SIG-M5 (cell line): ENCODE data around the gene ENDOU.

Experiments
- DNase-seq: peaks from one replicate; lab custom pipeline; 2025; lab: John Stamatoyannopoulos, UW

The ENDOU gene

DNA sequence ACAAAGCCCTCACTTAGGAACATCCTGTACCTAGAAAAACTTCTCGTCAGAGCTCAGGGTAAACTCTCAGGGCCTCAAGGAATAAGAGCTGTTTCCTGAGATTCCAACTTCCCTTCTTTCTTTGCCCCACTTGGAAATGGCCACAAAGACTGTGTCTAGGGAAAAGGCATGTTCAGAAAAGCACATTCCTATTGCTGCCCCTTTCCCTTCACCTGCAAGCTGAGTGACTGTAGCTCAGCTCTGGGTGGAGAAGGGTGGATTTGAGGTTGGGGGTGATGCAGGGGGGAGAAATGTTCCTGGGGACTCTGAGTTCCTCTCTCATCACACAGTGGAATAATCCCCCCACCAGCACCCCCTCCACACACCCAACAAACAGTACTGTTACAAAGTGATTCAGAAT, 6.8 kb downstream of the ENDOU start:
- no peak for DNase-seq

DNA sequence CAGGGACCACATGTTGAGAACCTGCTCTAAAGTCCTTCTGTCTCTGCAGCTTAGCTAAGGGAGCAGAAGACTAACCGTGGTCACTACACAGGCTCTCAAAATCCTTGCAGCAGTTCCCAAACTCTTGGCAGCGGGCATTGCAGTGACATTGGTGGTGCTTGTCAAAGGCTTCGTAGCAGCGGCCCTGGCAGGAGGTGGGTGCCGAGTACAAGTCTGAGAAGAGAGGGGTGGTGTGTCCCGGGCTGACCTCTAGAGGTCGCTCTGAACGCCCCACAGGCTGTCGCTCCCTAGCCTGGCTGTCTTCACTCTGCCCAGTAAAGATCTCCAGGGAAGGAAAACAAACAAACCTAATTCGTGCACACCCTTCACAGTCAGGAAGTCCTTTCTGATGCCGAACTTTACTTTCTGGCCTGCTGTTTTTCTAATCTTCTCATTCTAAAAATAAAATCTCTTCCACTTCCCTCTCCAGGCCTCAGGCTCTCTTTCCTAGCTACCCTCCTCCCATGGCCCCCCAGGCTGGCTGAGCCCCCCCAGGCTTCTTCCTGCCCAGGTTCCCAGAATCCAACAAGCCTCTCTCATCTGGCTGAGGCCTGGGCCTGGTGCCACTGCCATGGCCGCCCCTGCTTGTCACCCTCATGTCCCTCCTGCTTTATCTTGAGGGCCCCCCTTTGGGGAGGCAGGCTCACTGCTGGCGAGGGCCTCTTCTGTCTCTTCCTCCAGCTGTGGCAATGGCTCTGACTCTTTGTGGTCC, 7.7 kb downstream of the ENDOU start:
- no peak for DNase-seq

DNA sequence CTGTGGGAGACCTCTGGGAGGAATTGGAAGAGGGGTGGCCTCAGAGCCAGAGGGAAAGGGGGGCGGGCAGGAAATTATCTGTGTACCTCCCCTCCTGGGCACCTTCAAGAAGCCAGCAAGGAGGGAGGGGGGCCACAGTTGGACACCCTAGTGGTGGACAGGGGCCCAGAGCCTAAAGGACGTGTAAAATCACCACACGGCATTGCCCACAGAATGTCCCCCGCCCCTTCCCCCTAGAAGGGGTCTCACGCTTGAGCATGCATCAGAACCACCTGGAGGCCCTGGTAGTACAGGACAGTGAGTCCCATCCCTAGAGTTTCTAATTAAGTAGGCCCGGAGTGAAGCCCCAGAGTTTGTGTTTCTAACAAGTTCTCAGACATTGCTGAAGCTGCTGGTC, 8.2 kb downstream of the ENDOU start:
- no peak for DNase-seq

DNA sequence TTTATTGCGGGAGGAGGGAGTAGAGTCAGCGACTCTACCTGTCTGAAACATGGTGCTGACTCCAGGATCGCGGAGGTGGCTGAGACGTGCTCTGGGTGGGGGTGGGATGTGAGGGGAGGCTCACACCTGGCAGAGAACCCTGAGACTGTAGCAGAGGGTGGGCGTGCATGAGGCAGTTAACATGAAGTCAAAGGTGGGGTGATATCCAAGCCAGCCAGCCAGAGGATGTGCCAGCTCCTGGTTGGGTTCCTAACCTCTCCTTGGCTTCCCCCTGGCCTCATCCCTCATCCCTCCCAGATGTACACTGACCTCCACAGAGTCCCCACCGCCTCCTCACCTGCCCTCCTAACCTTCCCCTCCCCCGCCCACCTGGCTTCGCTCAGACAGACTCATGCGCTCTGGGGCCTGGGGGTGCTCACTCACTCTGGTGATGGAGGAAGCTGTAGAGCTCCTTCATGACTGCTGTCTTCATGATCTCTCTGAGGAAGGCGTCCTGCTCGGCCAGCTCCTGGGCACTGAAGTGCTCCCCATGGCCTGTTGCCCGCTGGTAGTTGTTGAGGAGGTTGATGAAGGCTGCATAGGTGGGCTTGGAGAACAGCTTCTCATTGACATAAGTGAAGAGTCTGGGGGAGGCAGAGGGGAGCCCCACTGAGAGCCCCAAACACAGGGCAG, 9.3 kb downstream of the ENDOU start:
- no peak for DNase-seq

DNA sequence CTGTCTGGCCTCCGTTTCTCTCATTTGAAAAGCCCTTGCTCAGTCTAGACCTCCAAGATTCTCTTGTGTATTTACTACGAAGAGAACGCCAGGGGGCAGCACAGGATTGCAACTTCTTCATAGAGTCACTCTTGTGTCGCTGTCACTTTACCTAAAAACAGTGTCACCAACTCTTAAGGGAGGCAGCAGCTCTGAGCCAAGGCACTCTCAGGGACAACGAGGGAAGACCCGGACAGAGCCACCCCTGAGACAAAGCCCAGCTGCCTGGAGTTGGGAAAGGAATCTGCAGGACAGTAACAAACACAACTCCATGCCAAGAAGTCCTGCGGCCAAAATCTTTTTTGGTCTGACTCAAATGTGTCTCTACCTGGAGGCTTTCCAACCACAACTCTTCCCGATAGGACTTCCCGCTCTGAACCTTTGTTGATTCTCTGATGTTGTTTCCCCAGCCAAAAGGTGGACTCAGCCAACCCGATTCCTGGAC, 9.9 kb downstream of the ENDOU start:
- DNase-seq = peak; percentile 38

DNA sequence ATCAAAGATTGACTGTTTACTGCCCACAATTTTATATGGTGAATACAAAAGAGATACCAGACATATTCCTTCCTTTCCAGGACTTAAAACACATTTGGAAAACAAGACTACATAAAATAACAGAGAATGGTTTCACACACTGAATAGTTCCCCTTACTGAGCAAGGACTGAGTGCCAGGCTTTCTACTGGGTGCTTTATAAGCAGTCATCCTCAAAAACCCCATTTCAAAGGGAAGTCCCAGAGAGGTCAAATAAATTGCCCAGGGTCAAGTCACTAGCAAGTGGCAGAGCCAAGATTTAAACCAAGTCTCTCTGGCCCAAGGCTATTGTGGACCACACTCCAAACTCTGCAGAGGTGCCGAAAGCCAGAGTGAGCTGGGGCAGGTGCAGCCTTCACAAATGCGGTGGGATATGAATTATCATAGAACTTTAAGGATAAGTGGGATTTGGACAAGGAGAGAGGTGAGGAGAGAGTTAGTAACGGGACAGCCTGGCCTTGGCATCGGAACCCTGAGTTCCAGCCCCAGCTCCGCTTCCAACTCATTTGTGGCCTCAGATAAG, 10.4 kb downstream of the ENDOU start:
- no peak for DNase-seq

DNA sequence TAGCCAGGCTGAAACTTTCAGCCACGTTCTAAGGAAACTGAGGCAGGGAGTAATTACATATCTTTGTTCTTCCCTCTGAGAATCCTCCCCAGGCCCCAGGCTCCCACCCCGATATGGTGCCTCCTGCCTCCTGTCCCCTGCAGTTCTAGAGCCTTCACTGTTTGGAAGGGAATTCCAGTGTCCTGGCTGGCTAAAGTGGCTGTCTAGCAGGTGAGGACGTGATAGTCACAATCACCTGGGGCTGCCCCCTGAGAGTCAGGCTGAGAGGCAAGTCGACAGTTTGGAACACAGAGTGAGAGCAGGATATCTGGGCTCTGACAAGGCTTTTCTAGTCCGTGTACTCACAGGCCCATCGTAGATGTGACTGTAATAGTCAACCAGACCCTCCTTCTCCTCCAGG, 13.1 kb downstream of the ENDOU start:
- DNase-seq = no peak

DNA sequence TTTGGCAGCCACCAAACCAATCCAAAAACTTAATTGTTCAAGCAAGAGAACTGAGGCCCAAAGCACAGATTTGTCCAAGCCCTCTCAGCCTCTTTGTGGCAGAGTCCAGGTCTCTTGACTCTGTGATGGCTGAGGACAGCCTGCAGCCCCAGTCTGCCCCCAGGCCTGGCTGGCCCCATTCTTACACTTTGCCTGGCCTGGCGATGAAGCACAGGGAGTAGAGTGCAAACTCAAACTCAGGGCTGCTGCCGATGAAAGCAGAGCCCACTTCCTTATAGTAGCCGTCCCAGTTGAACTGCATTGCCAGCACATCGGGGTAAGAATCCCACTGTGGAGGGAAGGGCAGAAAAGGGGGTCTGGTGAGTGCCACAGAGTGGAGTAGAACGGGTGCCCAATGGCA, 13.8 kb downstream of the ENDOU start:
- no peak for DNase-seq

DNA sequence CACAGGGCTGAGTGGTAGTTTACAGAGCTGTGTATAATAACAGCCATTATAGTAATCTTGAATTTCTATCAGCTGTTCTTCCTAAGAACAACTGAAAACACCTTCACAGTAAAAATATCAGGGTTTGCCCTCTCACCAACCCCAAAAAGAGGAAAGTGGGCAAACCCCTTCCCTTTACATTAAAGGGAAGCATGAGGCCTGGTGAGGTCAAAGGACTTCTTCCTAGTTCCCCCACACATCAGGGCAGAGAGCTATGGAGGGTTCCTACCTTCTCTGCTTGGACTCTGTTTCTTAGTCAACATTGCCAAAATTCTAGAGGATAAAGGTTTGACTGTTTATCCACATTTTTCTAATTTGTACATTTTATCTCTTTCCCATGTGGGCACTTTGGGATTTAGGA, 15.0 kb downstream of the ENDOU start:
- DNase-seq = no peak

DNA sequence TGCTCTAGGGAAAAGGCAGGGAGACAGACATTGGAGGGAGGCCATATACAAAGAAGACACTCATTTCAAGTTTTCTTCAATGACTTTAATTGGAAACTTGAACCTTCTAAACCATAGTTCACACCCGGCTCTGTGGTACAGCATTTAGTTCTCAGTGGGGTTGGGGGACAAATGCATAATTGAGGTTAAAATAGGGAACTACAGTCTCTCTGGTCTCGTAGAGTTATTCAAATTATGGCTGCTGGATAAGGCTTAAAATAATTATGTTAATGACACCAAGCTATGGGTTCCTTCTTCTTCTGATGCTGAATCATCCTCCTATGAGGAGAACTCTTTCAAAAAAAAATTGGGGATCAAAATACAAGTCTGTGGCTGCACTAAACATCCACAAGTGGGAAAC, 15.6 kb downstream of the ENDOU start:
- DNase-seq = no peak

DNA sequence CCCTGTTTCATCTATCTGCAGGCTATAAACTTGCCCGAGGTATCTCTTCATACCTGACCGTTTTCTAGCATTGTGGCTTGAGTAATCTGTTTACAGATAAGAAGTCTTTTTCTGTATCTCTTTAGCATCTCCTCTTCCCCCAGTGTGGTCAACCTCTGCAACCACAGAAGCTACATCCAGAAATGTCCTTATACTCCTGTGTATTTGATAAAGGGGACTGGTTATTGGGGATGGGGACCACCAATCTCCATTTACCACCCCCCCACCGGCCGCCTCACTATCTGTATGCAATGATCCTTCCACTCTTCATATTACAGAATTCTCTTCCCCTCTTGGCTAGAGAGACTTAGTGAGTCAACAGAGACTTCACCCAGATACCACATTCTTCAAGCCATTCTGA, 16.1 kb downstream of the ENDOU start:
- DNase-seq = no peak

DNA sequence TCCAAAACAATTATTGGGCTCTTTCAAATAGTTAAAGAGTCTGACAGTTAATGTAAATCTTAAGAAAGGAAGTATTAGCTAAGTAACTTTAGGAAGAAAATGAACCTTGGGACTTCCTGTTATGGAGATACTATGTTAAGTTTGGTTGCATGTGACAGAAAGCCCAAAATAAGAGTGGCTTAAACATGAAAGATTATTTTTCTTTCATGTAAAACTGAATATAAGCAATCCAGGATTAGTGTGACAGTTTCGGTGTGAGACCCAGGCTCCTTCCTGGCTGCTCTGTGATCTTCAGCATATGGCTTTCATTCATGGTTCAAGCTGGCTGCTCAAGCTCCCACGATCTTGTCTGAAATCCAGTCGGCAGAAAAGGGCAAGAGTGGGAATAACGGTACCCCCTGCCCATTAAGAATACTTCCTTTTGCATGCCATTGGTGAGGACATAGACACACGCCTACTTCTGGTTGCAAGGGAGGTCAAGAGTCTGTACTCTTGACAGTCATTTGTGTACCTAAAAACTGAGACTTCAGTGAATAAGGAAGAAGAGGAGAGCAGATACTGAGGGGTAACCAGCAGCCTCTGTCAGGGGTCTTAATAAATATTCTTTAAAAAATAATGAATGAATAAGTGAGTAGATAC, 17.3 kb downstream of the ENDOU start:
- DNase-seq = no peak

DNA sequence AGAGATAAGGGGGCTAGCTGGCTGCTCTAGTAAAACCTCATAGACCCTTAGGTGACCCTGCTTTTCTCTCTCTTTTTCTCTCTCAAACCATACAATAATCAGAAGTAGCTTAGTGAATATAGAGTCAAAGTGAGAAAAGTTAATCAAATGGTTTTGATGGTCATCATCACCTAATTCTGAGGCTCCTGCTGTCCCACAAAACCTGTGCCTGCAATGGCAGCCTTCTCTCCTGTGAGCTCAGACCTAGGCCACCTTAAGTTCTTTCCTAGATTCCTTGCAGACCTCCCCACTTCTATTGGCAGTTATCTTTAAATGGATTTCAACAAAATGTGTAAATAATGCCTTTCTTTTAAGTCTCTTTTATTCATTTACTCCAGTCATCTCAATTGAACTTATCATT, 17.9 kb downstream of the ENDOU start:
- no peak for DNase-seq

DNA sequence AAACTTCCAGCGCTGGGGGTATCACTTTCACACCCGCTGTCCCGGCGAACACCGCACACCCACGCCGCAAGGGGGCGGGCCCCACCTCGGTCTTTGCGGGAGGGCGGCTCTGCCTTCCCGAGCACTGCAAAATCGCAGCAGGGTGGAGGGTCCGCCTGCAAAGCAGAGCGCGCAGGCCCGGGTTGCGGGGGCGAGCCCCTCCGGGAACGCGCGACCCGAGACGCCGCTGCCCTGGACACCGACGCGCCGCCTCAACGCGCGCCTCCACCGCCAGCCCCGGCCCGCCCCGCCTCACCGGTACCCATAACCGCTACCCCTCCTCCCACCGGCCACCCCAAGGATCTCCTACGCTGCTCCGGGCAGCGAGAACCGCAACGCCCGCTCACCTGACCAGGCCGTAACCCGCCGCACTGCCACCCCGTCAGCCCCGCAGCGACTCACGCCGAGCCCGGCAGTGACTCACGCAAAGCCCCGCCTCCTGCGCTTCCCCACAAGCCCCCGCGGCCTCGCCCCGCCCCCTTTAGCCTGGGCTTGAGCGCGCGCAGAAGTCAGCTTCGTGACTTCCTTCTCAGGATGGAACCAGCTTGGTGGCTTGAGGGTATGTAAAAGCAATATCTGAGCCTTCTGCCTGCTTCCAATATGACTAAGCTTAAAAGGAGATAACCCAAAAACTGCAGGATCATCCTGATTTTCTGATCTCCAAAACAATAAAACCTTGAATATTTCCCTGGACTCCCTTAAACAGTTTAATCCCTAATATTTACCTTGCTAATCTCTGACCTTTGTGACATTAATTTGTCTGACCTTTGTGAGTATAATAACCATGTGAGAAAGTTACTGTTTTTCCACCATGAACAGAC, 19.5 kb downstream of the ENDOU start, which contains the start of gene RPAP3:
RPAP3 (minus strand) TSS at position 465 of the 860 bp plus-strand sequence. CDS start 3,190 bp downstream, outside the sequence.
- peak; percentile 64 for DNase-seq

DNA sequence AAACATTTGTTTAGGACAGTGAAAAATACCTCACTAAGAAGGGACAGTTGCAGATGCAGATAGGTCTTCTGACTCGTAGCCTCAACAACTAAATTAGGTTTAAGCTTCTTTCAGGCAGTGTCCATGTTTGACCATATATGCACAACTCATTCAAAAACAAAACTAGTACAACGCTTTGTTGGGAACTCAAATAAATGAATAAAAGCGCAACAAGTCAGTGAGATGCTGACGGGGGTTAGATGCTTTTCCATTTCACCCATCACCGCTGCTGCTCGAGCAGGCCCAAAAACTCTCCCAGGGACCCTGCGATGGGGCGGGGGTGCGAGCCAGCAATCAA, 20.1 kb downstream of the ENDOU start:
- DNase-seq = no peak

DNA sequence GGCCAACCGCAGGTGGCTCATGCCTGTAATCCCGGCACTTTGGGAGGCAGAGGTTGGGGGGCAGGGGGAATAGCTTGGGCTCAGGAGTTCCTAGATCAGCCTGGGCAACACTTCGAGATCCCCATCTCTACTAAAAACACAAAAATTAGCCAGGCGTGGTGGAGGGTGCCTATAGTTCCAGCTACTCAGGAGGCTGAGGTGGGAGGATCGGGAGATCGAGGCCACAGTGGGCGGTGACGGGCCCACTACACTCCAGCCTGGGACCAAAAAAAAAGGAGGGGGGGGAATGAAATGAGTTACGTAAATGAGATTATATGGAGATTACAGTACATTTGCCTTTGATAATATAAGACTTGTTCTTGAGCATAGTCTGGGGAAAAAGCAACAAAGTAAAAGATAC, 20.6 kb downstream of the ENDOU start:
- no peak for DNase-seq

DNA sequence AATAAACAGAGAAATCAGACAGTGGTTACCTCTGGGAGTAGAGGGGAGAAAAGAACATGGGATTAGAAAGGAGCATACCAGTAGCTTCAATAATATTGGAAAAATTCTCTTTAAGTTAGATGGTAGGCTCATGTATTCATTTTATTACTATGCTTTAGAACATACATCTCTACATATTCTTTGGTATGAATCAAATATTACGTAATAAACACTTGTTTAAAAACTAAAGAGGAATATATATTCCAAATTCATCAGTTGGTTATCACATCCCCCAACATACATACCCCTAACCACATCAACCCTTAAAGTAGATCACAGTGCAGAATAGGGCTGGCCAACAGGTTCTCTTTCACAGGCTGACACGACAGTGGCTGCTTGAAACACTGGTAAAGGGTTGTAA, 25.0 kb downstream of the ENDOU start:
- DNase-seq = no peak

DNA sequence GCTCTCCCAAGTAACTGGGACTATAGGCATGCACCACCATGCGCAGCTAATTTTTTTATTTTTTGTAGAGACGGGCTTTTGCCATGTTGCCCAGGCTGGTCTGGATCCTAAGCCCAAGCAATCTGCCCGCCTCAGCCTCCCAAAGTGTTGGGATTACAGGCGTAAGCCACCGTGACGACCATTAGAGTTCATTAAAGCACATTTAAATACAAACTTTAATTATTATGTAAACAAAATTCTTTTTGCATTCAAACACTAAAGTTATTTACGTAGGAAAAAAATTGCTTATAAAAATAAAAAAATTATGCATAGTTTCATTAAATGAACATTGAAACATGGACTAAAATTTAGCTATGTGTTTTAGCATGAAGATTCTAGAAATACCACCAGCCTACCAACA, 26.7 kb downstream of the ENDOU start:
- no peak for DNase-seq

DNA sequence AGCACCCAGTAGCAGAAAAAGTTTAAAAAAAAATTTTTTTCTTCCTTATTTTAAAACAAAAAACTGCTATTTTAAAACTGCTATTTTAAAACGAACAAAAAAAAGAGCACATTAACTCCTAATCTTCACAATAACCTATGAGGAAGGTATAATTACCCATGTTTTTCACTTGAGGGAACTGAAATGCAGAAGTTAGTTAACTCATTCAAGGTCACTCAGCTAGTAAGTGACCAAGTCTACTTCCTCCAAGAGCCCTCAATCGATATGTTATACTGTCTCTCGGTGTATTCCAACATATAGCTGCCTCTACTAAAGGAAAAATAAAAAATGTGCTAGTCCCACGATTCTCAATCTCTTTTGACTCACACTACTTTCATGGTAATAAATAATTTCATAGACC, 27.2 kb downstream of the ENDOU start:
- DNase-seq = peak; percentile 17

DNA sequence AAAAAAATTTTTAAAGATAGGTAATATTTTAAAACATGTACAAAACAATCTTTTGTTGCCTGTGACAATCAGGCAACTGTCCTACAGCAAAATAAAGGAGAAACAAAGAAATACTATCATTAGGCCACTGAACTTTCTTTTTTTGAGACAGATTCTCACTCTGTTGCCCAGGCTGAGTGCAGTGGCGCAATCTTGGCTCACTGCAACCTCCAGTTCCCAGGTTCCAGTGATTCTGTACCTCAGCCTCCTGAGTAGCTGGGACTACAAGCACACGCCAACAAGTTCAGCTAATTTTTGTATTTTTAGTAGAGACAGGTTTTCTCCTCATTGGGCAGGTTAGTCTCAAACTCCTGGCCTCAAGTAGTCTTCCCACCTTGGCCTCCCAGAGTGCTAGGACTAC, 36.1 kb downstream of the ENDOU start:
- DNase-seq = no peak

DNA sequence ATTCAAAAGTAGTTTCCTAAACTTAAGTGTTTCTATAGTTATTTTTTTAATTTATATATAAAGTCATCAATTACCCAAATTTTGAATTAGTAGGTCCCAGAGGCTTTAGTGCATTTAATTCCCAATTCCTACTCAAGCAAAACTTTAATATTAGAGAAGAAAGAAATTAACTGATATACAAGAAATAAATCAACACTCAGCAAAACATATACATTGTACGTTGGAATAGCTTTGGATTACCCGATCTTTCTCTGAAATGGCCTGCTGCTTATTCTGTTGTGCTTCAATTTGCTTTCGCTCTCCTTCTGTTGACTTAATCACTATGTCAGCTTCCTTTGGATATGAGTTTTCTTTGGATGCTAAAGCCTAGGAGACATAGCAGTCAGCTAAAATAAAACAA, 37.7 kb downstream of the ENDOU start:
- no peak for DNase-seq

DNA sequence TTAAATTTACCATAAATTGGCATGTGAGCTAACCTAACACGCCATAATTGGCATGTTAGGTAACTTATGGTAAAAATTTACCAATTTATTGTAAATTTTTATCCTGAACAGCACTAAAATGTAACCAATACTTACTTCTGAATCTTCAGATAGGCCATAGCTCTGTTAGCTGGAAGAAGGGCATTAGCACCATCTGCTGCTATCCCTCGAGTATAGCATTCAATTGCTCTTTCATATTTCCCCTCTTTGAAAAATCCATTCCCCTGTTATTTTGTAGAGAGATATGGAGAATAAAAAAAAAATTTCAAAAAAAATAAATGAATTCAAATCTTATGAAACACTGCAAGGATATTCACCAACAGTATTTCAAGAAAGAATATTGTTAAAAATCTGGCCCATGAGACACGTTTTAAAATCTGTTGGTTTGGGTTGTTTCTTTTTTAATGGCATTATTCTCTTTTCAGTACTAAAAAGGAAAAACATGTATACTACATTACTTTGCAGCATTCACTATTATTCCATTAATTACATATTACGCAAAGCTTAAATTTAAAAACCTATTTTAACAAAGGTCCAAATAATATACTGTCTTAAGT, 38.5 kb downstream of the ENDOU start:
- no peak for DNase-seq
